ENCODE measurements around the gene TUBA3E. TPM values are rescaled to one million over a fixed set of nuclear protein-coding genes. Genes with fewer than 3 reads are reported as not detected.
"Not testable (repeated sequence)": the region's sequence is repeated elsewhere in the genome, so short reads cannot be mapped to it uniquely, and the experiment has no call there.

The TUBA3E gene
- 0.18 TPM for polyA plus RNA-seq (ENCODE audit: insufficient read length)
- long read RNA-seq, donor 1 = 0 reads
- long read RNA-seq, donor 2 = 0 reads
- long read RNA-seq, donor 3 = 0 reads
- long read RNA-seq, donor 4 = 0 reads
- long read RNA-seq, donor 5 = 0 reads
- long read RNA-seq, donor 6 = 0 reads
- long read RNA-seq, donor 7 = 0 reads
- long read RNA-seq, donor 8 = 0 reads

DNA sequence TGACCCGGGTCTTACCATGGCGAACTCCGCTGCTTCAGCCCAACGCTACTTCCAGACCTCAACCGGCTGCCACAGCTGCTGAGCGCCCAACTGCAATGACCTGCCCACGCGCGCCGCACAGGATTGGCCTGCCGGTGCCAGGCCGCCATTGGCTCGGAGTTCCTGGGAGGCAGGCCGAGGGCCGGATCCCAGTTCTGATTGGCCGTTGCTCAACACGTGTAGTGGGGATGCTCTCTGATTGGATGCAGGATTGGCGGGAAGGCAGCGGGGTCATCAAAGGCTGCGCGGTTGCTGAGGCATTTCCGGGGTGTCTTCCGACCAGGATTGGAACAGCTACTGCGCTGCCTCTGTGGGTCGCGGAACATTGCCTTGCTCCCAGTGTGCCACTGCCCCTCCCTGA is at the start of gene TUBA3E:
TUBA3E (minus strand) TSS at position 97 of the 400 bp plus-strand sequence; CDS start at position 18, 79 bp downstream.
- DNase-seq = no peak

DNA sequence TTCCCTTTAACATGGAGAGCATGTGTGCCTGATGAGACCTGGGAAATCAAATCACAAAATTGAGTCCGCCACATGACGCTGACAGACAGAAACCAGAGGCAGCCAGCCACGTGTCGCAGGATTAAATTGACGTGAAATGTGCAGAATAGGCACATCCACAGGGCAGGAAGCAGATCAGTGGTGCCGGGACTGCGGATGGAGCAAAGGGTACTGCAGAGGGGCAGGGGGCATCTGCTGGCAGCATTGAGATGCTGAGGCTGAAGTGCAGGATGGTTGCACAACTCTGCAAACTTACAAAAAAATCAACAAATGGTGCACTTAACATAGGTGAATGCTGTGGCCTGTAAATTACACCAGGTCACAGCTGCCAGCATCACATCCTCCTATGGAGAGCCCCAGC is 48.2 kb upstream of the TUBA3E start:
- DNase-seq = no peak

DNA sequence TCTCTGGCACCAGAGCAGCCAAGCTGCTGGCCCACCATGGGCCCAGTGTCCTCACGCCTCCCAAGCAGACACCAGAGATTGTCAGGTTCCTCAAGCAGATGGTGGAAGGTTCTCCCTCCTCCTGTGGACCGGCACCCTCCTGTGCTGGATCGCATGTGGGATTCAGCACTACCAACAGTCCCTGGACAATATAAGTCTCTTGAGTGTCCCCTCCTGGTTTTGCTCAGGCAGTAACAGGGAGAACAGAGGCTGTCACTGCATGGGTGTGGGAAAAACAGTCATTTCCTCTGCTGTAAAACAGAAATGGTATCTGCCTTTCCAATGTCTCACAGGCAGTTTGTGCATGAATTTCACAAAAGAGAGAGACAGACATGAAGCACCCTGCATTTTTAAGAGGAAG is 47.7 kb upstream of the TUBA3E start:
- DNase-seq = no peak

DNA sequence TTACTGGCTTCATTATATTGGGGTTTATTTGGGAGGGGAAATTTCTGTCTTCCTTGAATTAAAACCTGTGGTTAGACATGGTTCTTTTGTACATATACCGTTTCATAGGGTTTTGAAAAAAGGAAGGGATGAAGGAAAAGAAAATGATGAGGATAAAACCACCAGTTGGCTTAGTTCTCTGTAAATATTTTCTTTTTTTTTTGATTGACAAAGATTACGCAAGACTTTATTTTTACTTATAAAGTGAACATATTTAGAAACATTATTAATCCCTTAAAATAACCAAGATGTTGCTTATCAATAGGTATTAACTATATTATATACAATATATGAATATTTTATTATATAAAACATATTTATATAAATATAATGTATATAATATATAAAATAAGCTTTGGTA is 45.1 kb upstream of the TUBA3E start:
- DNase-seq = no peak

DNA sequence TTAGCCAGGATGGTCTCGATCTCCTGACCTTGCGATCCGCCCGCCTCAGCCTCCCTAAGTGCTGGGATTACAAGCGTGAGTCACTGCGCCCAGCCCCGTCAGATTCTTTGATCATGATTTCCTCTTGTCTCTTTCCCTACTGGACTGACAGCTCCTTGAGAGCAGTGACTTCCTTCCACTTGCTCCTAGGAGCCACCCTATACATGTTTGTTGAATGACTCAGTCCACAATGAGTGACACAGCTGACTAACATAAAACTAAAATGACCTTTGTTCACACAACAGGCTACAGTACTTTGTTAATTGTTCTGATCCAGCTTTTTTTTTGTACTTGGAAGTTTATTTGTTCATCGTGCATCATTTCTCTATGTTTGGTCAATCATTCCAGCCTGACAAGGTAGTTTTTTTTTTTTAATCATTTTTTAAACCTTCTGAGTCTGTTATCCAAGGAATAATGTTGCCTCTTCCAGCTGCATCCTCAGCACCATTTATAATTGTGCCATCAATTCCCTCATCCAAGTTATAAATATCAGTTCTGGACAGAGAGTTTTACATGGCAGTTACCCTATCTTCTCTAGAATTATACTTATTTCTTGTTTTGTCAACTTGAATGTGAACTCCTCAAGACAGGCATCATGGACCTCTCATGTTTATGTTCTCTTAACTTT is 42.9 kb upstream of the TUBA3E start:
- no peak for DNase-seq

DNA sequence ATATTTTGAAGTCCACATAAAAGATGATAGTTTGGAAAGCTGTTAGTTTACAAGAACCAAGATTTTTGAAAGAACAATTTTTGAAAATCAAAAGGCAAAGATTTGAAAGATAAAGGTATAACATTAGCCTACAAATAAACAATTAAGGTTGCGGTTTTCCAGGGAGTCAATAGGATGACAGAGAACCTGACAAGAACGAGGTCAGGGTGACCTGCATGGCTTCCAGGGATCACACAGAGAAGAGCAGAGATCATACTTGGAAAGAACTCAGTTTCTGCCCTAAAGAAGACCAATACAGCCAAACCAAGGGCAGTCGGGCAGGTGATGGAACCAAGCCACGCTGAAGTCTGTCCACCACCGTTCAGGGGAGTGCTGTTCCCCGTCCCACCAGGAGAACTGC is 41.3 kb upstream of the TUBA3E start:
- DNase-seq = not testable (repeated sequence)

DNA sequence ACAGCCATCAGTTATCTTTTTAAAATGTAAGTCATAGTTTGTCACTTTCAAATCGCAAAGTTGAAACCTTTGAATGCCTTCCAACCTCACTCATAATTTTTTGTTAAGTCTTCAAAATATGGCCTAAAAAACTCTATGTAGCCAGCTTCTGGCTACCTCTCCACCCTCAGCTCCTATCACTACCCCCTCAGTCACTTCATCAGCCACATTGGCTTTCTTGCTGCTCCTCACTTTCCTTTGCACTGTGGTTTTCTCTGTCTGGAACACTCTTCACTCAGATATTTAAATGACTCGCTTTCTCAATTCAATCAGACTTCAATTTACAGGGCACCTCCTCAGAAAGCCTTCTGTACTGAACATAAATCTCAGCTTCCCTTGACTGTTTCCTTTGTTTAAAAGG is 34.8 kb upstream of the TUBA3E start:
- not testable (repeated sequence) for DNase-seq

DNA sequence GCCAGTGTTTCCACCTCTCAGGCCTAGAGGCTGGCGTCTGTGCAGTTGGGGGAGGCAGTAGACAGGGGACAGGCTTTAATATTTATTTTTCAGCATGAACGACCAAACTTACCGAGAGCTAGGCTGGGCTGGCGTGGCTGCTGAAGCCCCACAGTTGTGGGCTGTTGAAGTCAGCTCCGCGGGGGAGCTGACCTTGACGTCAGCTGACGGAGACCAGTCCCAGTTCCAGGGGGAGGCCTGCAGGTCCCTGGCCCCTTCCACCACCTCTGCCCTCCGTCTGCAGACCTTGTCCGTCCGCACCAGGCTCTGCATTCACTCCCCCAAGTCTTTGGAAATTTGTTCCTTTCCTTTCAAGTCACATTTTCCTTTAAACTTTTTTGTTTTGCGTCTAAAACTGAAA is 33.4 kb upstream of the TUBA3E start:
- DNase-seq = no peak

DNA sequence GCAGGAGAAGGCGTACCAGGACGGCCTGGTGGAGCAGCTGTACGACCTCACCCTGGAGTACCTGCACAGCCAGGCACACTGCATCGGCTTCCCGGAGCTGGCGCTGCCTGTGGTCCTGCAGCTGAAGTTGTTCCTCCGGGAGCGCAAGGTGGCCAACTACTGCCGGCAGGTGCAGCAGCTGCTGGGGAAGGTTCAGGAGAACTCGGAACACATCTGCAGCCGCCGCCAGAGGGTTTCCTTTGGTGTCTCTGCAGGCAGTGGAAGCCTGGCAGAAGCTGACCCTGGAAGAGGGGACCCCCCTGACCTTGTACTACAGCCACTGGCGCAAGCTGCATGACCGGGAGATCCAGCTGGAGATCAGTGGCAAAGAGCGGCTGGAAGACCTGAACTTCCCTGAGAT is 32.7 kb upstream of the TUBA3E start:
- not testable (repeated sequence) for DNase-seq

DNA sequence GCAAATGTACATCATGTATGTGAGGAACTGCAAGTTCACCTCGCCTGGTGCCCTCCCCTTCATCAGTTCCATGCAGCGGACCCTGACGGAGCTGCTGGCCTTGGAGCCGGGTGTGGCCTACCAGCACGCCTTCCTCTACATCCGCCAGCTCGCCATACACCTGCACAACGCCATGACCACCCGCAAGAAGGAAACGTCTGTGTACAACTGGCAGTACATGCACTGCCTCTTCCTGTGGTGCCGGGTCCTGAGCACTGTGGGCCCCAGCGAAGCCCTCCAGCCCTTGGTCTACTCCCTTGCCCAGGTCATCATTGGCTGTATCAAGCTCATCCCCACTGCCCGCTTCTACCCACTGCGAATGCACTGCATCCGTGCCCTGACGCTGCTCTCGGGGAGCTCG is 32.1 kb upstream of the TUBA3E start:
- DNase-seq = not testable (repeated sequence)

DNA sequence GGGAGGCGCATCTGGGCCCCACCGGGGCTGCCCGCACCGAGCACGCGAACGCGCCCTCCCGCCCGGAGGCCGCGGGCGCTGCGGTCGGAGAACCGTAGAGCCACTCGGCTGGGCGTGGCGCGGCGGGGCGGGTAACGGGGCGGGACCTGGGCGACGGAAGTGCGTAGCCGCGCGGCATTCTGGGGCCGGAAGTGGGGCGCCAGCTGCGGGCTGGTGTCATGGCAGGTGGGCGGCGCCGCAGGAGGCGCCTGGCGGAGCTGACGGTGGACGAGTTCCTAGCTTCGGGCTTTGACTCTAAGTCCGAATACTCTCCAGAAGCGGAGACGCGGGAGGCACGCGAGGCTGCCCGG is 30.9 kb upstream of the TUBA3E start:
- not testable (repeated sequence) for DNase-seq

DNA sequence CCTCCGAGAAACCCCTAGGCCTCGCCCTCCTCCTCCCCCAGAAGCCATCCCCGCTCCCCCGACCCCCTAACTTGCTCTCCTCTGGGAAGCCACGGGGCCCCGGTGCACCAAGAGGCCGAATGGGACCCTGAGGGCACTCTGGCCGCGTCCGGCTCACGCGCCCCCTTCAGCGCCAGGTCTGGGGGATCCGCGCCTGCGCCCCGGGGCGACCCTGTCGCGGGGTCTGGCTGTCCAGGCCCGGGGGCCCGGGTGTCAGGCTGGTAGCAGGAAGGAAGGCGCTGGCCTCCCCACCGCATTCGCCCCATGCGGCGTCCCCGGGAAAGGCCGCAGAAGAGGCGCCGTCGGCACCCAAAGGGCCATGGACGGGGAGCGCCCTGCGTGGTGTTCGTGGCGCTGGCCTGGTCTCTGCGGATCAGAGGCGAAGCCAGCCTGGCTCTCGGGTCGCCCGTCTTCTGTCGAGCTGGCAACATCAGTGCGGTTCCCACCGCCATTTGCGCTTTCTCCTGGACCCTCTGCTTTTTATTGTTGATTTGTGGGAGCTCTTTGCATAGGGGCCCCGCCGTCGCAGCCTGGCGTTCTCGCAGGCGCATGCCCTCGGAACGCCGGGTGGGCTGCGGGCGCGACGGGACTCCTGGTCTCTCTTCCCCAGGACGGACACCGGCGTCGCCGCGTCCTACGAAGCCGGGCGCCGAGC is 30.4 kb upstream of the TUBA3E start:
- not testable (repeated sequence) for DNase-seq

DNA sequence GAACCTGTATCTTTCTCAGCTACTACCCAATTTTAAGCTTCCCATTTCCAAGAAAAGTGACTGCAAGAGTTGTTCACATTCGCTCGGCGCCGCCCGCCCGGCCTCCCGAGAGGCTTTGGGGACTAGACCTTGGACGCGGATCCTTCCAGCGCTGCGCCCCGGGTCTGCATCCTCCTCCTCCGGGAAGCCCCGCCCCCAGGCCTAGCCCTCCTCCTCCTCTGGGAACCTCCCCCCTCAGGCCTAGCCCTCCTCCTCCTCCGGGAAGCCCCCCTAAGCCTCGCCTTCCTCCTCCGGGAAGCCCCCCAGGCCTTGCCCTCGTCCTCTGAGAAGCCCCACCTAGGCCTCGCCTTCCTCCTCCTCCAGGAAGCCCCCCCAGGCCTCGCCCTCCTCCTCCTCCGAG is 29.8 kb upstream of the TUBA3E start:
- DNase-seq = not testable (repeated sequence)

DNA sequence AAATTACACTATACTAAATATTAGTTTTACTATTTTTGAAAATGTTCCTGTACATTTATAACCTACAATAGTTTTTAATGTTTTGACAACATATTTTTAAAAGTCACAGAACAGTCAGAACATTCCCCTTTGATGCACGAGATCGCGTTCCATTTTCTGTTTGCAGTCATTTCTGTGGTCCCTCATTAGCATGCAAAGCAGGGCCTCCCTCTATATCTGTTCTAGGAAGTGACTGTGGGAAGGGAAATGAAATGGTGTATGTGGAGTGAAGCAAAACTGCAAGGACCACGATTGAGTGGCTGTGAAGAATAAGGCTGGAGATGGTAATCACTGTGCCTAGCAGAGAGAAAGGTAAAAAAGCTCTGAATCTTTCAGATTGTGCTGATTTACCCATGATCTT is 24.3 kb upstream of the TUBA3E start:
- DNase-seq = not testable (repeated sequence)

DNA sequence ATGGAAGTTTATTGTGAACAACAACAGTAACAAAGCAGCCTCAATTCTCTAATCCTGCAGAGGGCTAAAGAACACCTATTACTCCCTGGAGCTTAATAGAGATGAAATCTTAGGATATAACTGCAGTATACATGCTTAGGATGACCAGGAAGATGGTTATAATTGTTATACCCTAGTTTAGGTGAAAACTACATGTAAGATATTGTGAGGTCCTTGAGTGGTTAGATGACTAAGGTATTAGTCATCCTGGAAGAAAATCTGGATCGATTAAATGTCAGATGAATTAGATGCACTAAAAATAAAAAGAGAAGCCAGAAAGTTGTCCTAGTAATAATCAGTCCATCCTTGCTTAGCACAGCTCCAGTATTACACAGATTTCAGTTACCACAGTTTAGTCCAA is 22.3 kb upstream of the TUBA3E start:
- DNase-seq = not testable (repeated sequence)

DNA sequence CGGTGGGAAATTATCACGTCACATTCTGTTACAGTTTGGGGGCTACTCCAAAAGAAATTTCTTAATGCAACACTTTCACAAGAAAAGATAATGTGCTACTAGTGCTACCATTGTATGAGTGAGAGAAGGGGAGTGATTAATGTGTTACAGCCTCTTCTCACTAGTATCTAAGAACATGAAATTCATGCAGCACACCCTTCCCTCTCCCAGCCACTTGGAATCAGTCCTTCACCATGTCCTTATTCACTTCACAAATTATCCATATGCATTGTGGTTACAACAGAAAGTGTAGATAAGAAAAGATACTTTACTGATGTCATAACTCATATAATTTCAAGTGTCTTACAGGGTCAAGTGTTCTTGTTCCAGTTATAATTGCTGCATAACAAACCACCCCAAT is 20.9 kb upstream of the TUBA3E start:
- not testable (repeated sequence) for DNase-seq

DNA sequence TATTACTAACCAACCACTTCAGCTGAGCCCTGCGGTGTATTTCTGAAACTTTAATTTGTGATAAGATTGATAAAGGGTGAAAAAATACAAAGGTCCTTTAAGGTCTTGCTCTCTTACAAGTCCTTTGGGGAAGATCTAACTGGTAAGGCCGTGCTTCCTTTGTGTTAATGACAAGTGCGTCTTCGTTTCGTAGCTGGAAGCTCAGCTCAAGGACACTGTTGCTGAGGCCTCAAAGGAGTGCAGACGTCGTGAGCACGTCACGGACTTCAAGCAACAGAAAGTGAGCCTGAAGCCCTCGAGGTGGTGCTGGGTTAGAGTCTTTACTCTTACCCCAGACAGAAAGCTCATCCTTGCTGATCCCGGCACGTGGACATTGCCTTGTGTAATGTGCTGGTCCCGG is 8.8 kb upstream of the TUBA3E start:
- DNase-seq = not testable (repeated sequence)

DNA sequence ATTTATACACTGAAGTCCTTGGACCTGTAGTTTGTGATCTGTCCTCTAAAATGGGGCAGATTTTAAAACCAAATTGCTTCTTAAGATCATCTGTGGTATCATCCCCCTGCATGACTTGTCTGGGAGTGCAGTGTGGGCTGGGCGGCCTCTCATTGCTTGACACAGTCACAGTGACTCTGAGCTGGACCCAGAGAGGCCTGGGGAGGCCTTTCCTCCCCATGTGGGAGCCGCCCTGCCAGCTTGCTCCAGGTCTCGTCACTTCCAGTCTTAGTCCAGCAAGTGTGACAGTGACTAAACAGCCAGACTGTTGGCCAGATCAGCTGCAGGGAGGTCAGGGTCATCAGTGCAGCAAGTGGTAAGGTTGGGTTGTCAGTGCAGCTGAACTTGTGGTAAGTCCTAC is 4.9 kb upstream of the TUBA3E start:
- DNase-seq = not testable (repeated sequence)

DNA sequence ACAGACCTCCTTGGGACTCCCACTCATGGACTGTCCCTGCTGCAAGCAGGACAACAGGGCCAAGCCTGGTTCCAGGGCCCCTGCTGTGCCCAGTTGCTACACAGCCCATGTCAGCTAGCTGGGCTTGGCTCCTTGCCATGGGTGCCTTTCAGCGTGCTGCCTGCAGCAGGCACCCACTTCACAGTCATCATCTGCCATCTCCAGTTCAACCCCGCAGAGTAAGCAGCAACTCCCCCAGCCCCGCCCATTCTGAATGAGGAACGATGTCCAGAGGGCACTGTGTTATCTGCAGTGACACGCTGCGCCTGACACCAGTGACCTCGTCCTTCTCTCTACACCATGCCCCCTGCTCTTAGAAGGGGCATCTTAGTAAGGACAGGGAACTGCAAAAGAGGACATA is 4.3 kb upstream of the TUBA3E start:
- not testable (repeated sequence) for DNase-seq

DNA sequence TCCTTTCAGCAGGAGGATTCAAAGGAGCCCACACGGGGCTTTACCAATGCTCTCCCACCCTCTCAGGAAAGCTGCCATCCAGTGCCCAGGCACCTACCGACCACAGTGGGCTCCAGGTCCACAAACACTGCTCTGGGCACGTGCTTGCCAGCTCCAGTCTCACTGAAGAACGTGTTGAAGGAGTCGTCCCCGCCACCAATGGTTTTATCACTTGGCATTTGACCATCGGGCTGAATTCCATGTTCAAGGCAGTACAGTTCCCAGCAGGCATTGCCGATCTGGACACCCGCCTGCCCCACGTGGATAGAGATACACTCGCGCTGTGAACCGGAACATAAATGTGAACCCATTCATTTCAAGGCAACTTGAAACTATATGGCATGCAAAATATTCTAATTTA is 2.2 kb downstream of the TUBA3E start:
- DNase-seq = not testable (repeated sequence)

DNA sequence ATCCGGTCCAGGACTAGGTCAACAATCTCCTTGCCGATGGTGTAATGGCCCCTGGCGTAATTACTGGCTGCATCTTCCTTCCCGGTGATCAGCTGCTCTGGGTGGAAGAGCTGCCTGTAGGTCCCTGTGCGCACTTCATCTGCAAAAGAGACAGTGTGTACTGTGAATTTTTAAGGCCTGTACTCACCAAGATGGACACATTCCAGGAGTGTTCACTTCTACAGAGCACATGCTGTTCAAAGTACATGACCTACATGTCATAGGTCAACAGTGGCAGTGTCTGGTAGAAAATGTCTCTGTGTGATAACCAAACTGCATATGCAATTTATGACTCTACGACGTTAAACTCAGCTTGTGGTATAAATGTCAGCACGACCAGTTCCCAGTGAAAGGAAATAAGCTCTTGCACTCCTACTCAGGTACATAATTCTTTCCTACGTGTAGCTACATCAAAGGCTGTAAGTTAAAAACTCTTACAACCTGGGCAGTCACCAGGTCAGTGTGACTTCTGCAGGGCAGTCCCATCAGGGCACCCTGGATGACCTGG is 3.1 kb downstream of the TUBA3E start:
- not testable (repeated sequence) for DNase-seq

DNA sequence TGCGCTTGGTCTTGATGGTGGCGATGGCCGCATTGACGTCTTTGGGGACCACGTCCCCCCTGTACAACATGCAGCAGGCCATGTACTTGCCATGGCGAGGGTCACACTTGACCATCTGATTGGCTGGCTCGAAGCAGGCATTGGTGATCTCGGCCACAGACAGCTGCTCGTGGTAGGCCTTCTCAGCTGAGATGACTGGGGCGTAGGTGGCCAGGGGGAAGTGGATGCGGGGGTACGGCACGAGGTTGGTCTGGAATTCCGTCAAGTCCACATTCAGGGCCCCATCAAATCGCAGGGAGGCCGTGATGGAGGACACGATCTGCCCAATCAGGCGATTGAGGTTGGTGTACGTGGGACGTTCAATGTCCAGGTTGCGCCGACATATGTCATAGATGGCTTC is 4.4 kb downstream of the TUBA3E start:
- DNase-seq = not testable (repeated sequence)

DNA sequence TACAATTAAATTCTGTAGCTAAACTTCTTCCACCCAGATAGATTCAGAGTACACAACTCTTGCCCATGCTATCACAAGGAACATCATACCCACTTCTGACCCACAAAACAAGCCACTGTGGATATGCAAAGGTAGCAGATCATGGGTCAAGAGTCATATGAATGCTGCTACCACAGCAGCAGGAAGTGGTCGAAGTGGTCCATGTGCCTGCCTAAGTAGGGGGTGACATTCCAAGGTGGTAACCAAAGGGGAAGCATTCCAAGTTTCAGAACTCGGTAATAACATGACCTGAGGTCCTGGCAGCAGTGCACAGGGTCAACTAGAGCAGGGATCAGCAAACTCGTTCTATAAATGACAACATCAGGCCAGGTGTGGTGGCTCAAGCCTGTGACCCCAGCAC is 5.8 kb downstream of the TUBA3E start:
- DNase-seq = not testable (repeated sequence)

Measured in left kidney (tissue), 8 donors.